SK-N-SH (cell line): ENCODE results near the gene ZPLD1.

Experiments
- TAF1 ChIP-seq: IDR thresholded peaks from 2 replicates; pipeline ENCODE4 v1.6.1; 2012; ENCODE audit warnings: low read depth, mild to moderate bottlenecking, low read length, moderate library complexity, borderline replicate concordance
- TCF12 ChIP-seq: IDR thresholded peaks from 2 replicates; pipeline ENCODE4 v1.4.0; 2012
- TEAD4 ChIP-seq: IDR thresholded peaks from 2 replicates; pipeline ENCODE4 v1.4.0; 2012; ENCODE audit warnings: mild to moderate bottlenecking, borderline replicate concordance; ENCODE audit not compliant: insufficient read depth

GRCh38 chr3:102473648-102474047, 38.8 kb downstream of the ZPLD1 start:
- TF ChIP-seq TCF12, result no peak
- TF ChIP-seq TAF1, result no peak
- no peak for TF ChIP-seq TEAD4
